A673 (cell line): ENCODE data around the gene TENM4.

Experiments used
- CTCF ChIP-seq: fragments of 300-800, 200-600 bp; sonication (generic); conservative IDR thresholded peaks from 2 replicates; pipeline ENCODE4 v1.5.1; 2017; ENCODE audit warnings: low read depth, mild to moderate bottlenecking, antibody characterized with exemption, low read length, moderate library complexity, mixed read lengths
- EZH2 ChIP-seq: fragments of 200-600 bp; sonication (generic); IDR thresholded peaks from 2 replicates; pipeline ENCODE4 v1.6.1; 2017; ENCODE audit warnings: borderline replicate concordance, low read depth, mild to moderate bottlenecking, mixed read lengths, antibody characterized with exemption, low read length; ENCODE audit not compliant: poor library complexity, severe bottlenecking

- TF ChIP-seq CTCF: no peak
- no peak for TF ChIP-seq EZH2
Observed at GRCh38 chr11:78684377-78684776, 756.5 kb downstream of the TENM4 start.
